Activated effector memory CD4-positive, alpha-beta T cell treated with Interleukin-2 at 50 U/mL for 16 hours (primary cell): ENCODE measurements around the gene ELFN1.
"Not testable (repeated sequence)": the region's sequence is repeated elsewhere in the genome, so short reads cannot be mapped to it uniquely, and the experiment has no call there.

ENCODE experiments used
- DNase-seq: peaks from one replicate; pipeline ENCODE4 v3.0.0-alpha.2; 2020

ELFN1 gene

DNA sequence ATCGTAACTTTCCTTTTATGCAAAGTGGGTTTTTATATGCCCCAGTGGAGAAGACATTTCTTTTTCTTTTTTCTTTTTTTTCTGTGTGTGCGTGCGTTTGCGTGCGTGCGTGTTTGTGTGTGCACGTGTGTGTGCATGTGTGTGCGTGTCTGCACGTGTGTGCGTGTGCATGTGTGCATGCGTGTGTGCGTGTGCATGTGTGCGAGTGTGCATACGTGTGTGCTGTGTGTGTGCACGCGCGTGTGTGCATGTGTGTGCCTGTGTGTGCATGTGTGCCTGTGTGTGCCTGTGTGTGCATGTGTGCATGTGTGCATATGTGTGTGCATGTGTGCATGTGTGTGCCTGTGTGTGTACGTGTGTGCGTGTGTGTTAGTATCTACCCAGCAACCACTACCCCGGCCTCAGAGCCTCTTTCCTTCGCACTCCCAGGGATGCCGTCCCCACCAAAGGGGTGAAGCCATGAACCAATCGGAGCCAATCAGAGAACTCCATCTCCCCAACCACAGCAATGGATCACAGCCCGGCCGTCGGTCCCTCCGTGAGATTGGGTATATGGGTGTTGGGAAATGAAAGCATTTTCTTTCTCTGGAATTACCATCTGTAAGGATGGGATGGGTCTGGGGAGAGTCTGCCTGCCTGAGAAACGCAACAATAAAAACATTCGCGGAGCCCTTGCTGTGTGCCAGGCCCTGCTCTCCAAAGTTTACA, 92.3 kb downstream of the ELFN1 start:
- DNase-seq, result no peak

DNA sequence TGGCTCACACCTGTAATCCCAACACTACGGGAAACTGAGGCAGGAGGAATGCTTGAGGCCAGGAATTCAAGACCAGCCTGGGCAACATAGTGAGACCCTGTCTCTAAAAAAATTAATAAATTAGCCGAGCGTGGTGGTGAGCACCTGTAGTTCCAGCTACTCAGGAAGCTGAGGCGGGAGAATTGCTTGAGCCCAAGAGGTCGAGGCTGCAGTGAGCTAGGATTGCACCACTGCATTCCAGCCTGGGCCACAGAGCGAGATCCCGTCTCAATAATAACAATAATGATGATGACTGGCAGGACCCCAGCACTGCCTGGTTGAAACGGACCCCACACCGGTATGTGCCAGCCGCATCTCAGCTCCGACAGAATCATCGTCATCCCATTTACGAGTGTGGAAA, 93.0 kb downstream of the ELFN1 start:
- no peak for DNase-seq

DNA sequence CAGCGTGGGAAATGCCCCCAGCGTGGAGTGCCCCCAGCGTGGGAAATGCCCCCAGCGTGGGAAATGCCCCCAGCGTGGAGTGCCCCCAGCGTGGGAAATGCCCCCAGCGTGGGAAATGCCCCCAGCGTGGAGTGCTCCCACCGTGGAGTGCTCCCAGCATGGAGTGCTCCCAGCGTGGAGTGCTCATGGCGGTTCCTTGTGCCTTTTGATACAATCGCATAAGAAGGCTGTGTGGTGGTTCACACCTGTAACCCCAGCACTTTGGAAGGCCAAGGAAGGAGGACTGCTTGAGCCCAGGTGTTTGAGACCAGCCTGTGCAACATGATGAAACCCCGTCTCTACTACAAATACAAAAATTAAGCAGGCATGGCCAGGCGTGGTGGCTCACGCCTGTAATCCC, 93.8 kb downstream of the ELFN1 start:
- not testable (repeated sequence) for DNase-seq

DNA sequence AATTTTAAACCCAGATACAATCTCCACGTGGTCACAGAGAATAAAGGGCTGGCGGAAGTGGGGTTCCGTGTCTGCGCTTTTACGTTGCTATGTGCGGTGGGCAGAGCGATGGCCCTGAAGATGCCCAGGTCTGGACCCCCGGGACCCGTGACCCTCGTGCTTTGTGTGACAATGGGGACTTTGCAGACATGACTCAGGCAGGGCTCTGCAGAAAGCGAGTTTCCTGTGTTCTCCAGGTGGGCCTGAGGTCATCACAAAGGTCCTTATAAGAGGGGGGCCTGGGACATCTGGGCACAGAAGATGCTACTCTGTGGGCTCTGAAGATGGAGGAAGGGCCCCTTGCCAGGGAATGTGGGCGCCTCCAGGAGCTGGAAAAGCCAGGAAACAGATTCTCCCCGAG, 95.3 kb downstream of the ELFN1 start:
- DNase-seq, result no peak

DNA sequence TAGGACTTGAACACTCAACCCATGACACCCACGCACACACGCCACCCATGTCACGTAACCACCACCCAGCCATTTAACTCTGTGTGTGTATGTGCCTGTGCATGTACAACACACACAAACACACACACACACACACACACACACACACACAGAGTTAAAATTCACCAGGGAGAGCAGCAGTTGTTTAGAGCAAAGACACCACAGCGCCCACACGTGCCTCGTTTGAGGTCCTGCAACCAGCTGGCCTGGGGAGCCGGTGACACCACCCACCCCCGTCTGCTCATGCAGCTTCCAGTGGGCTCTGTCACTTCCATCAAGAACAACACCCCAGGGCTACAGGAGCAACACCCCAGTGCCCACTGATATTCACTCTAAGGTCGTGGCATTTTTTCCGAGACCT, 97.4 kb downstream of the ELFN1 start:
- no peak for DNase-seq

DNA sequence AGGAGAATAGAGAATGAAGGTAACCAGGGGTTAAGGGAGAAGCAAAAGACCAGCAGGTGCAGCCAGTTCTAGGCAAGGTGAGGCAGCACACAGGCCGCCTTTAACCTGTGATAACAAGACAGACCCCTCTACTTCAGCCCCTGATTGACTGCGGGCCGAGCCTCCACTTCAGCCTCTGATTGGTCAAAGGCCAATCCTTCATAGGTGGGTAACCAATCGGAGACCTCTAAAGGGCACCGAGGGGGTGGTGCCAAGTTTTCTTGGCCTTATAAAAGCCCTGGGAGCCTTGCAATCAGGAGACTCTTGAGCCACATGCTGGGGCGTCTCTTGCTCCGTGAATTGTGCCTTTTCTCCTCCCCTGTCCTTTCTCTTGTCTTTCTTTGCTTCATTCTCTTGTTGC, 98.8 kb downstream of the ELFN1 start:
- DNase-seq, result no peak

DNA sequence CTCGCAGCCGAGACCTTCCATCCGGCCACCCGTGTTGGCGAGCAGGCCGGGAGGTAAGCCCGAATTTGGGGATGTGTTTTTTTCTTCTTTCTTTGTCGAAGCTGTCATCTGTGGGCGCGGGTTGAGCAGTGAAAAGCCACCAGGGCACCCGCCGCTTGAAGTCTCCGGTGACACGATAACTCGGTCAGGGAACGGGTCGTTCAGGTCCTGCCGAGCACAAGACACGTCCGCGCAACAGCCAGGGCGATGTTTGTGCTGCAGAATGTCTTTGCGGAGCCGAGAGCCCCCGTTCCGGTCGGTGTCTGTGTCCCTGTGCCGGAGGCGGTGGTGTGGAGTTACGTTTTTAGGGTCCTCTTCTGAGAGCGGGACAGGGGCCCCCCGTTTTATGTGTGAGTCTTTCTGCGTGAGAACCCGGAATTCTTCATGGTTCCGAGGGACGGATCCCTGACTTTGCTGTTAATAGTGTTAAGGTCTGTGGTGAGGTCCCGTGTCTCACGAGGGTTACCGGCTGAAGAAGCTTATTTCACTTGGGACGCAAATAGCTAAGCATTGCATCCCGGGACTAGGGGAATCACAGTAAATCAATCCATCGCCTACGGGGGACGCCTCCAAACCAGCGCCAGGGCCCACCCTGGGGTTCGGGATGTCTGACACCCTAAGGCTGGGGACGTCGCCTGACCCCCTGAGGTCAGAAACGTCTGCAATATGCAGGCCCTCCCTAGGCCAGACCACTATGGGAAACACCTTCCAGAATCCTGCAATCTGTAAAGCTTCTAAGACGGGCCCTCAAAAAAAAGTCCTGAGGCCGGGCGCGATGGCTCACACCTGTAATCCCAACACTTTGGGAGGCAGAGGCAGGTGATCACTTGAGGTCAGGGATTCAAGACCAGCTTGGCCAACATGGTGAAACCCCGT, 99.5 kb downstream of the ELFN1 start:
- no peak for DNase-seq

DNA sequence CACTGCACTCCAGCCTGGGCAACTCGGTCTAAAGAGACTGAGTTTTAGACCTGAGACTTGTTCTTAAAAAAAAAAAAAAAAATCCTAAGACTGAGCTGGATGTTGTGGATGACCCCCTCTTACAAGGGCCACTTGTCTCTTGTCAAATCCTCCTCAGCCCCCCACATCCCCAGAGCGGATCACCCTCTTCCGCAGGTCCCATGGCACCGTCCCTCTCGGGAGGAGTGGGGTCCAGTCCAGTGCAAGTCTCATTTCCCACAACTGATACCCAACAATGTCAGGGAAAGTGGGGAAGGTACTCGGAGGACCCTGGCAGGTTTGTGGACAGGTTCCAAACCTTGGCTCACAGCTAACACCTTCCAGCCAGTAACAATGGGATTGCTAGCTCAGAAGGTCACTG, 100.3 kb downstream of the ELFN1 start:
- no peak for DNase-seq

DNA sequence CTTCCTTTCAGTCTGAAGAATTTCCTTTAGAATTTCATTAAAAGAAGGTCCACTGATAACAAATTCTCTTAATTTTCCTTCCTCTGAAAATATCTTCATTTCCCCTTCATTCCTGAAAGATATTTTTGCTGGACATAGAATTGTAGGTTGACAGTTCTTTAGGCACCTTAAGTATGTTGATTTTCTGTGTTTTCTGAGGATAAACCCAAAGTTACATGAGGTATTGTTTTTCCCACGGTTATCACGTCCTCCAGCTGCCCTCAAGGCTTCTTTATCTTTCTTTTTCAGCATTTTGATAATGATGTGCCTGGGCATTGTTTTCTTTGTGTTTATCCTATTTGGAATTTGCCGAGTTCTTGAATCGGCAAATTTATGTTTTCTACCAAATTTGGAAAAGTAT, 105.3 kb downstream of the ELFN1 start:
- DNase-seq, result no peak

DNA sequence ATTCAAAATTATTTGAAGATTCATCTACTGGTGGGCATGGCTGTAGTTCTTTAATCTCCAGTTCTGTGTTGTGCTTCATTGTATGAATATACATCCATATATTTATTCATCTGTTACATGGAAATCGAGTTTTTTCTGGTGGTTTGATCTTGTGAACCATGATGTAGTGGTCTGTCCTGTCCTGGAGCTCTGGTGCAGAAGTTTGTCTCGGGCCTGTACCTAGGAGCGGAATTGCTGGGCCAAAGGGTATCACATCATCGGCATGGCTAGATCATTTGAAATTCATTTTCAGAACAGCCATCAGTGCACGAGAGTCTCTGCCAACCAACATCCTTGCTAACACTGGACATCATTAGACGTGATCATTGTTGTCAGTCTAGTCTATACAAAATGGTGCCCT, 107.0 kb downstream of the ELFN1 start:
- no peak for DNase-seq

DNA sequence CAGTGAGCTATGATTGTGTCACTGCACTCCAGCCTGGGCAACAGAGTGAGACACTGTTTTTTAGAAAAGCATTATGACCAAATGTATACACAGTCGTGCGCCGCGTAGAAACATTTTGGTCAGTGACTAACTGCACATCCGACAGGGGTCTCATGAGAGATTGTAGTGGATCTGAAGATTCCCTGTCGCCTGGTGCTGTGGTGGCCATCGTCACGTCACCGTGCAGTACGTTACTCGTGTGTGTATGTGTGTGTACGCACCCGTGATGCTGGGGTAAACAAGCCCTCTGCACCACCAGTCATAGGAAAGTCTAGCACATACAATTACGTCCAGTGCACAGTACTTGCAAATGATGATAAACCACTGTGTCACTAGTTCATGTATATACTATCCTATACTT, 109.4 kb downstream of the ELFN1 start:
- DNase-seq, result no peak

DNA sequence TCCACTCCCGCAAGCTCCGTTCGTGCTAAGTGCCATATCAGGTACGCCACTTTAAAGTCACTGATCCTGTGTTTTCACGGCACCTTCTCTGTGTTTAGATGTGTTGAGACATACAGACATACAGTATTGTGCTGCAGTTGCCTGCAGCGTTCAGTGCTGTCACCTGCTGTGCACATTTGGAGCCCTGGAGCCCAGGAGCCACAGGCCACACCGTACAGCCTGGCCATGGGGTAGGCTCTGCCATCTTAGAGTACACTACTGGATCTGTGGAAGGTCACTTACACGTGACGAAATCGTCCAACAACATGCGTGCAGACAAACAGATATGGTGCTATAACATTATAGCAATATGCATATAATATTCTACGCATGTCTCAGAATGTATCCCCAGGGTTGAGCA, 111.3 kb downstream of the ELFN1 start:
- no peak for DNase-seq

DNA sequence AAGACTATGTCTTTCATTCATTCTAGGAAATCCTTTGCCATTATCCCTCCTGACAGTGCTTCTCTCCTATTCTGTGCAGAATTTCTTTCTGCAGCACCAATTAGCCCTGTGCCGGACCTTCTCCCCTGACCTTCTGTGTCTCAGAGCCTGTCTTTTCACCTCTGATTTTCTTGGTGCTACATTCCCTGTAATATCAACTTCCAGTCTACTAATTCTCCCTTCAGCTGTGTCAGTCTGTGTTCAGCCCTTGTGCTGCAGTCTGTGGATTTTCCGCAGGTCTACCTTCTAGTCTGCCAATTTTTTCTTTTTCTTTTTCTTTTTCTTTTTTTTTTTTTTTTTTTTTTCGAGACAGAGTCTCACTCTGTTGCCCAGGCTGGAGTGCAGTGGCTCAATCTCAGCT, 115.8 kb downstream of the ELFN1 start:
- no peak for DNase-seq

DNA sequence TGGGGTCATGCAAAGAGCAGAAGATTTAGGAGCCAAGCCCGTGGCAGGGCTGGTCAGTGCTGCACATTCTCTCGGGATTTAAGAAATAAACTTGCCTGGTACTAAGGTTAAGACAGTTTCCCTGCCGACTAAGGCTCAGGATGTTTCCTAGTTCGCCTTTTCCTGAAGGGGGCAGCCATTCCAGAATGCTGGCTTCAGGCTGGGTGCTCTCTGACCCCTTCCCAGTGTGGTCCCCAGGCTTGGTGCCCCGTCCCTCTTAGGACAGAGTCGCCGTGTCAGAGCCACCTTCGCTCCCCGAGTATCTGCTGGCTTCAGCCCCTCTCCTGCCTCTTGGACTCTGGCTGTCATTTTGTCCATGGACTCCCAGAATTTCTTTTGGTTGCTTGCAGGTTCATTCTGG, 117.2 kb downstream of the ELFN1 start:
- no peak for DNase-seq

DNA sequence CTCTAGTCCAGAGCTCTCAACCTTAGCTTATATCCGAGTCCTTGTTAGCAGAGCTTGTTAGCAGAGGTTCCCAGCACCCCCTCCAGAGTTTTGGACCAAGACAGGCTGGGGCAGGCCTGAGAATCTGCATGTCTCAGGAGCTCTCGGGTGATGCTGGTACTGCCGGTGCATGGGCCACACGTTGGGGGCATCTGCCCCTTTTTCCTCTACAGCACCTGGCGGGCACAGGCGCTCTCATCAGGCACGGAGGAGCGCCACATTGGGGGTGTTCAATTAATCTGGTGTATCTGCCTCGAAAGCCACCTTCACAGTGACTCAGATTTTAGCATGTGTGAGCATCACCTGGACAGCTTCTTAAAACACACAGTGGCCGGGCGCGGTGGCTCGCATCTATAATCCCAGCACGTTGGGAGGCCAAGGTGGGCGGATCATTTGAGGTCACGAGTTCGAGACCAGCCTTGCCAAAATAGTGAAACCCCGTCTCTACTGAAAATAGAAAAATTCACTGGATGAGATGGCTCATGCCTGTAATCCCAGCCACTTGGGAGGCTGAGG, 117.7 kb downstream of the ELFN1 start:
- DNase-seq, result no peak

DNA sequence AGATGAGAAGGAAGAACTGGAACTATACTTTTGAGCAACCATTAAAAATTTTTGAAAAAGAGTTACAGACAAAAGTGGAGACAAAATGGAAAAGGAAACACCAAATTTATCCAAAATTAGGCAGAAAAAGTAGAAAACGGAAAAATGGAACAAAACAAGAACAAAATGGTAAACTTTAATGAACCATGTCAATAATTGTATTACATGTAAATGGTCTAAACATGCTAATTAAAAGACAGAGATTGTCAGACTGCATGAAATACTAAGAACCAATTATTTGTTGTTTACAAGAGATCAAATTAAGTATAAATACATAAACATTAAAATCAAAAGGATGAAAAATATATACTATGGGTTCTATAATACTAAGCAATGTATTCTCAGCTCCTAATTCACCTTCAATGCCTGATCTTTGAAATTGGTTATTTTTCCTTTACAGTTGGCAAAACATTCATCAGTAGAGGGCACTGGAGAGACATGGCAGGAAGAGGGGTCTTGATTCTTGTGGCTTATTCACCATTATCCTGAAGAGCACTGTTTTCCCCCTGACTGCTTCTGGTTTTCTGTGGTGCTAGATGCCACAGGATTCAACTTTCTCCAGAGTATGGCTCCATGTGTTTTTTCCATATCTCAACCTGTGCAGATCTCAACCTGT, 124.9 kb downstream of the ELFN1 start:
- no peak for DNase-seq
